ENCODE results near the gene TYMS.

Gene TYMS

DNA sequence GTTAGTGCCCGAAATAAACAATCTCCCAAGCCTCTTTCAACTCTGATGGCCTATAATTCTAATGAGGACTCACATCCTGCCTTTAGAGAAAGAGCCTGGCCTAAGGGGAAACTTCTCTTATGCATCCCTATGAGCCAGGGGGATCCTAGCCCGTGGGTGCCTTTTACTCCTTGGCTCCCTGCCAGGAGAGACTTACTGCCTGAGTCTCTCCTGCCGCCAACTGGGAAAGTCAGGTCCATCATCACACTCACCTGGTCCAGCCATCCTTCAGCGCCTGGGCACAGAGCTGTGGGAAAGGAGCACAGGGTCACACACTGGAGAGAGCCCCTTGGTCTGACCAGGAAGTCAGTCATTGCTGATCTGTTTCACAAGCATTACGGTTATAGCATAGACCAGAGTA lies 30.9 kb downstream of the TYMS start:
- H3K4me1 ChIP-seq (ENCODE audit: low read length), result no peaks in the 10 kb centered on the region
- H3K27me3 ChIP-seq (ENCODE audit: low read depth, low read length), result no peaks in the 10 kb centered on the region
- H3K27ac ChIP-seq (ENCODE audit: low read length), result no peak overlapping the region
- H3K79me2 ChIP-seq (ENCODE audit: low read length), result no peaks in the 10 kb centered on the region
- no peaks in the 10 kb centered on the region for H3K9me3 ChIP-seq (ENCODE audit: insufficient read depth, low read length)
- no peaks in the 10 kb centered on the region for H4K20me1 ChIP-seq (ENCODE audit: insufficient read depth, low read length)
- no peak overlapping the region for H3K9ac ChIP-seq (ENCODE audit: low read length)
- H3K4me2 ChIP-seq (ENCODE audit: low read length), result no peak overlapping the region
- H3K36me3 ChIP-seq (replicated peaks; ENCODE audit: low read depth, low read length), result peaks cover 25% of the 10 kb centered on the region
- no peak overlapping the region for H3K4me3 ChIP-seq (ENCODE audit: low read length)
- TF ChIP-seq EZH2phosphoT487 (IDR thresholded peaks at IDR 0.05; ENCODE audit: low read depth), result no peak
- TF ChIP-seq, protein P1, sequence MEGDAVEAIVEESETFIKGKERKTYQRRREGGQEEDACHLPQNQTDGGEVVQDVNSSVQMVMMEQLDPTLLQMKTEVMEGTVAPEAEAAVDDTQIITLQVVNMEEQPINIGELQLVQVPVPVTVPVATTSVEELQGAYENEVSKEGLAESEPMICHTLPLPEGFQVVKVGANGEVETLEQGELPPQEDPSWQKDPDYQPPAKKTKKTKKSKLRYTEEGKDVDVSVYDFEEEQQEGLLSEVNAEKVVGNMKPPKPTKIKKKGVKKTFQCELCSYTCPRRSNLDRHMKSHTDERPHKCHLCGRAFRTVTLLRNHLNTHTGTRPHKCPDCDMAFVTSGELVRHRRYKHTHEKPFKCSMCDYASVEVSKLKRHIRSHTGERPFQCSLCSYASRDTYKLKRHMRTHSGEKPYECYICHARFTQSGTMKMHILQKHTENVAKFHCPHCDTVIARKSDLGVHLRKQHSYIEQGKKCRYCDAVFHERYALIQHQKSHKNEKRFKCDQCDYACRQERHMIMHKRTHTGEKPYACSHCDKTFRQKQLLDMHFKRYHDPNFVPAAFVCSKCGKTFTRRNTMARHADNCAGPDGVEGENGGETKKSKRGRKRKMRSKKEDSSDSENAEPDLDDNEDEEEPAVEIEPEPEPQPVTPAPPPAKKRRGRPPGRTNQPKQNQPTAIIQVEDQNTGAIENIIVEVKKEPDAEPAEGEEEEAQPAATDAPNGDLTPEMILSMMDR (IDR thresholded peaks at IDR 0.05; ENCODE audit: low read depth, low read length), result no peak
- no peak overlapping the region for H2AFZ ChIP-seq (ENCODE audit: low read depth, low read length)

DNA sequence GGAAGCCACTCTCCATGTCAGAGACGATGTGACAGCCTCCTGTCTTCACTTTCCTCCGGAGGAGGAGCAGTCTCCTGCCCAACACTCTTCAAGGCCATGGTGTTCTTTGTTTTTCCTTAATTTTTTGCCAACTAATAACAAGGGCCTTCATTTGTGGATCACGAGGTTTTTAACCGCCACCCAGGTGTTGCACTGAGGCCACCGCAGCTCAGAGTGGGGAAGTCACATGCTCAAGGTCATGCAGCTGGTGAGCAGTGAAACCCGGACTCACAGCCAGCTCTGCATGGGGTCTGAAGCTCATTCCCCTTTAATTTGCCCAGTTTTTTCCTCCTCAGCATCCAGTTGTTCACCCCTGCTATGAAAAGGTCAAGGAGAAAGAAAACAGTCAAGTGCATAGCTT lies 35.4 kb downstream of the TYMS start:
- Histone ChIP-seq H2AFZ (ENCODE audit: low read depth, low read length) (no peak overlapping the region), H3K9ac (ENCODE audit: low read length) (no peak overlapping the region), H3K27me3 (ENCODE audit: low read depth, low read length) (no peaks in the 10 kb centered on the region), H3K4me1 (ENCODE audit: low read length) (no peaks in the 10 kb centered on the region), H3K4me3 (ENCODE audit: low read length) (no peak overlapping the region), H3K27ac (ENCODE audit: low read length) (no peak overlapping the region), H3K79me2 (ENCODE audit: low read length) (no peaks in the 10 kb centered on the region; the same call in 1 of the 2 replicates), H4K20me1 (ENCODE audit: insufficient read depth, low read length) (no peaks in the 10 kb centered on the region), H3K9me3 (ENCODE audit: insufficient read depth, low read length) (no peaks in the 10 kb centered on the region), H3K36me3 (replicated peaks; ENCODE audit: low read depth, low read length) (peaks cover 20% of the 10 kb centered on the region), H3K4me2 (ENCODE audit: low read length) (no peak overlapping the region)
- TF ChIP-seq, protein P1 (IDR thresholded peaks at IDR 0.05; ENCODE audit: low read depth, low read length), result no peak
- TF ChIP-seq EZH2phosphoT487 (IDR thresholded peaks at IDR 0.05; ENCODE audit: low read depth), result no peak

DNA sequence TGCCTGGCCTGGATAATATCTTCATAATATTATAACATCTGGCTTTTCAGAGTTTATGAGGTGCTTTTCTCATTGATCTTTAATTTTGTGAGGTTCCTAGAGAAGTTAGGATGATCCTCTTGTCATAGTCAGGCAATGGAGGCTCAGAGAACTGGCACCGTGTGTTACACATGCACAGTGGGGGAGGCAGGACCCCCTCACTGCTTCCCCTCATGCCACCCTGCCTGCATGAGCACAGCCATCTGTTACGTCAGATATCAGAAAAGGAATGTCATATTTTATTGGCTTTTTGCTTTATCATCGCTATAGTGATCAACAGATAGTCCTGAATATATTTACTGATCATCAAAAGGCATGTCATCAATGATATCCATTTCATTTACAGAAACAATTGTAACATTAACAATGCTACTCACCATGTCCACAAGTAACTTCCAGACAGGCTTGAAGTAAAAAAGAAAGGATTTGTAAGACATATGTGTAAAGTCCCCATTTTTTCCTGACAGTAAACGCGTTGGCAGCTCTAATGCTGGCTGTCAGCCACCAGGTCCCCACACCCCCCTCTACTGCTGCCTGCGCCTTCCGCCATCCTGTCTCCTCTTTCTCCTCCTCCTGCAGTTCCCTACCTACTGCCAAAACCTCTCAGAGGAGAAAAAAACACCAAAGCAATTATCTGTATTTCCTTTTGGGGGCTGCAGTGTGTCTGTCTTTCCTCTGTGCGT lies 36.2 kb downstream of the TYMS start:
- Histone ChIP-seq H4K20me1 (ENCODE audit: insufficient read depth, low read length) (no peaks in the 10 kb centered on the region), H3K4me3 (ENCODE audit: low read length) (no peak overlapping the region), H3K79me2 (ENCODE audit: low read length) (peaks cover 2% of the 10 kb centered on the region; the same call in 1 of the 2 replicates), H2AFZ (ENCODE audit: low read depth, low read length) (no peak overlapping the region), H3K36me3 (replicated peaks; ENCODE audit: low read depth, low read length) (peaks cover 23% of the 10 kb centered on the region), H3K27me3 (ENCODE audit: low read depth, low read length) (no peaks in the 10 kb centered on the region), H3K9ac (ENCODE audit: low read length) (no peak overlapping the region), H3K4me2 (ENCODE audit: low read length) (no peak overlapping the region), H3K4me1 (ENCODE audit: low read length) (no peaks in the 10 kb centered on the region), H3K9me3 (ENCODE audit: insufficient read depth, low read length) (no peaks in the 10 kb centered on the region), H3K27ac (ENCODE audit: low read length) (no peak overlapping the region)
- TF ChIP-seq EZH2phosphoT487 (IDR thresholded peaks at IDR 0.05; ENCODE audit: low read depth), result no peak
- TF ChIP-seq, protein P1 (IDR thresholded peaks at IDR 0.05; ENCODE audit: low read depth, low read length), result no peak

DNA sequence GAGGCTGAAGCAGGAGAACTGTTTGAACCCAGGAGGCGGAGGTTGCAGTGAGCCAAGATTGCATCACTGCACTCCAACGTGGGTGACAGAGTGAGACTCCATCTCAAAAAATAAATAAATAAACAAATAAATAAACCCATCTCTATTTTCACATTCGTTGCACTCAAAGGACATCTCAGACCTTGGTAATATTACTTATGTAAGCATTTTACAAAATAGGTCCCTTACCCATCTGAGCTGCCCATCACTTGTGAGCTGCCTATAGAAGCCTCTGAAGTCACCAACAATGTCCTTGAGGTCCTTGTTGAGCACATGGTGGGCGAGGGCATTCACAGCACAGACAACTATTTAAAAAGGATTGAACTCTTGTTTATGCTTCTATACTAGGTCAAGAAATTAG lies 39.6 kb downstream of the TYMS start:
- Histone ChIP-seq H3K27ac (ENCODE audit: low read length) (no peak overlapping the region), H3K4me1 (ENCODE audit: low read length) (no peaks in the 10 kb centered on the region), H3K36me3 (replicated peaks; ENCODE audit: low read depth, low read length) (peaks cover 18% of the 10 kb centered on the region), H3K4me2 (ENCODE audit: low read length) (no peak overlapping the region), H3K27me3 (ENCODE audit: low read depth, low read length) (no peaks in the 10 kb centered on the region), H3K9ac (ENCODE audit: low read length) (no peak overlapping the region), H4K20me1 (ENCODE audit: insufficient read depth, low read length) (no peaks in the 10 kb centered on the region), H3K9me3 (ENCODE audit: insufficient read depth, low read length) (no peaks in the 10 kb centered on the region), H3K4me3 (ENCODE audit: low read length) (no peak overlapping the region), H2AFZ (ENCODE audit: low read depth, low read length) (no peak overlapping the region), H3K79me2 (ENCODE audit: low read length) (peaks cover 12% of the 10 kb centered on the region)
- no peak for TF ChIP-seq EZH2phosphoT487 (IDR thresholded peaks at IDR 0.05; ENCODE audit: low read depth)
- TF ChIP-seq, protein P1 (IDR thresholded peaks at IDR 0.05; ENCODE audit: low read depth, low read length), result no peak

Data from OCI-LY3 (cell line).